IMR-90 (cell line): ENCODE data around the gene MRPL33.

Experiments used
- CEBPB ChIP-seq: IDR thresholded peaks from 2 replicates; pipeline ENCODE4 v1.6.1; 2012; ENCODE audit warnings: low read depth, low read length, improper control_type of control experiment
- CTCF ChIP-seq: conservative IDR thresholded peaks from 2 replicates; pipeline ENCODE4 v1.5.1; 2012; ENCODE audit warnings: mild to moderate bottlenecking, low read depth, low read length, improper control_type of control experiment
- RAD21 ChIP-seq: IDR thresholded peaks from 2 replicates; pipeline ENCODE4 v1.6.1; 2012; ENCODE audit warnings: low read length, improper control_type of control experiment
- SMC3 ChIP-seq: fragments of 150-350 bp; IDR thresholded peaks from 2 replicates; pipeline ENCODE4 v1.6.1; 2016; ENCODE audit warnings: low read depth, mild to moderate bottlenecking, antibody characterized with exemption, low read length, moderate library complexity

- TF ChIP-seq CTCF = no peak
- no peak for TF ChIP-seq SMC3
- TF ChIP-seq RAD21 = no peak
- no peak for TF ChIP-seq CEBPB
Observed at GRCh38 chr2:27790796-27791195, 19.3 kb downstream of the MRPL33 start.
